HEK293 (cell line): ENCODE measurements around the gene GALNT2.

Experiments used
- GLIS1 ChIP-seq: fragments of 450-650 bp; formaldehyde crosslinking; IDR thresholded peaks from 2 replicates; pipeline ENCODE4 v1.5.1; 2016; ENCODE audit warnings: missing biosample characterization, missing genetic modification characterization
- KLF1 ChIP-seq: fragments of 450-650 bp; formaldehyde crosslinking; IDR thresholded peaks from 2 replicates; pipeline ENCODE4 v1.5.1; 2016; ENCODE audit warnings: missing biosample characterization, missing genetic modification characterization
- KLF17 ChIP-seq: fragments of 450-650 bp; formaldehyde crosslinking; IDR thresholded peaks from 2 replicates; pipeline ENCODE4 v1.5.1; 2016; ENCODE audit warnings: missing biosample characterization, missing genetic modification characterization
- KLF9 ChIP-seq: fragments of 450-650 bp; formaldehyde crosslinking; IDR thresholded peaks from 2 replicates; pipeline ENCODE4 v1.5.1; 2016; ENCODE audit warnings: missing biosample characterization, missing genetic modification characterization, low read depth
- MEIS1 ChIP-seq: sonication (generic); formaldehyde crosslinking; IDR thresholded peaks from 2 replicates; pipeline ENCODE4 v1.8.1; 2022; ENCODE audit warnings: missing genetic modification reagents, mild to moderate bottlenecking, borderline replicate concordance
- OSR2 ChIP-seq: fragments of 450-650 bp; formaldehyde crosslinking; IDR thresholded peaks from 2 replicates; pipeline ENCODE4 v1.5.1; 2016; ENCODE audit warnings: missing biosample characterization, missing genetic modification characterization
- OVOL3 ChIP-seq: fragments of 450-650 bp; formaldehyde crosslinking; IDR thresholded peaks from 2 replicates; pipeline ENCODE4 v1.5.1; 2016; ENCODE audit warnings: missing biosample characterization, missing genetic modification characterization
- SP7 ChIP-seq: fragments of 450-650 bp; formaldehyde crosslinking; IDR thresholded peaks from 2 replicates; pipeline ENCODE4 v1.5.1; 2016; ENCODE audit warnings: missing biosample characterization, missing genetic modification characterization
- TCF7L2 ChIP-seq: IDR thresholded peaks from 2 replicates; pipeline ENCODE4 v1.6.1; 2011; ENCODE audit warnings: low read depth, mild to moderate bottlenecking, inconsistent platforms, low read length, moderate library complexity, borderline replicate concordance
- ZFP3 ChIP-seq: fragments of 450-650 bp; formaldehyde crosslinking; IDR thresholded peaks from 2 replicates; pipeline ENCODE4 v1.5.1; 2016; ENCODE audit warnings: low read depth, missing biosample characterization, missing genetic modification characterization
- ZNF10 ChIP-seq: fragments of 450-650 bp; formaldehyde crosslinking; IDR thresholded peaks from 2 replicates; pipeline ENCODE4 v1.5.1; 2017; ENCODE audit warnings: missing biosample characterization, missing genetic modification characterization
- ZNF112 ChIP-seq: fragments of 450-650 bp; formaldehyde crosslinking; IDR thresholded peaks from 2 replicates; pipeline ENCODE4 v1.5.0; 2017; ENCODE audit warnings: missing biosample characterization, missing genetic modification characterization
- ZNF140 ChIP-seq: fragments of 450-650 bp; formaldehyde crosslinking; IDR thresholded peaks from 2 replicates; pipeline ENCODE4 v1.5.1; 2016; ENCODE audit warnings: missing biosample characterization, missing genetic modification characterization
- ZNF211 ChIP-seq: fragments of 450-650 bp; formaldehyde crosslinking; IDR thresholded peaks from 2 replicates; pipeline ENCODE4 v1.5.1; 2016; ENCODE audit warnings: low read depth, missing biosample characterization, missing genetic modification characterization
- ZNF324 ChIP-seq: fragments of 450-650 bp; formaldehyde crosslinking; IDR thresholded peaks from 2 replicates; pipeline ENCODE4 v1.5.1; 2016; ENCODE audit warnings: missing biosample characterization, missing genetic modification characterization
- ZNF350 ChIP-seq: fragments of 450-650 bp; formaldehyde crosslinking; IDR thresholded peaks from 2 replicates; pipeline ENCODE4 v1.5.0; 2017; ENCODE audit warnings: missing biosample characterization, mild to moderate bottlenecking, missing genetic modification characterization
- ZNF362 ChIP-seq: fragments of 450-650 bp; formaldehyde crosslinking; IDR thresholded peaks from 2 replicates; pipeline ENCODE4 v1.5.1; 2016; ENCODE audit warnings: missing biosample characterization, missing genetic modification characterization
- ZNF391 ChIP-seq: fragments of 450-650 bp; formaldehyde crosslinking; IDR thresholded peaks from 2 replicates; pipeline ENCODE4 v1.5.1; 2016; ENCODE audit warnings: low read depth, missing biosample characterization, missing genetic modification characterization, borderline replicate concordance
- ZNF433 ChIP-seq: fragments of 450-650 bp; formaldehyde crosslinking; IDR thresholded peaks from 2 replicates; pipeline ENCODE4 v1.5.1; 2016; ENCODE audit warnings: missing biosample characterization, missing genetic modification characterization, low read depth
- ZNF449 ChIP-seq: fragments of 450-650 bp; formaldehyde crosslinking; IDR thresholded peaks from 2 replicates; pipeline ENCODE4 v1.5.1; 2017; ENCODE audit warnings: missing biosample characterization, mild to moderate bottlenecking, missing genetic modification characterization, moderate library complexity
- ZNF510 ChIP-seq: fragments of 450-650 bp; formaldehyde crosslinking; IDR thresholded peaks from 2 replicates; pipeline ENCODE4 v1.5.1; 2018; ENCODE audit warnings: mild to moderate bottlenecking, missing genetic modification characterization, missing biosample characterization; ENCODE audit not compliant: insufficient replicate concordance
- ZNF529 ChIP-seq: fragments of 450-650 bp; formaldehyde crosslinking; IDR thresholded peaks from 2 replicates; pipeline ENCODE4 v1.5.1; 2017; ENCODE audit warnings: missing genetic modification characterization, missing biosample characterization; ENCODE audit not compliant: insufficient replicate concordance
- ZNF548 ChIP-seq: fragments of 450-650 bp; formaldehyde crosslinking; IDR thresholded peaks from 2 replicates; pipeline ENCODE4 v1.5.1; 2016; ENCODE audit warnings: missing biosample characterization, missing genetic modification characterization
- ZNF549 ChIP-seq: fragments of 450-650 bp; IDR thresholded peaks from 2 replicates; pipeline ENCODE4 v1.5.1; 2018; ENCODE audit warnings: missing biosample characterization, missing genetic modification characterization, mild to moderate bottlenecking, inconsistent platforms, moderate library complexity
- ZNF561 ChIP-seq: fragments of 450-650 bp; IDR thresholded peaks from 2 replicates; pipeline ENCODE4 v1.5.1; 2018; ENCODE audit warnings: missing biosample characterization, missing genetic modification characterization, borderline replicate concordance
- ZNF585B ChIP-seq: fragments of 450-650 bp; formaldehyde crosslinking; IDR thresholded peaks from 2 replicates; pipeline ENCODE4 v1.5.1; 2016; ENCODE audit warnings: missing biosample characterization, missing genetic modification characterization
- ZNF626 ChIP-seq: fragments of 450-650 bp; sonication (Bioruptor Pico); formaldehyde crosslinking; IDR thresholded peaks from 2 replicates; pipeline ENCODE4 v1.5.1; 2018; ENCODE audit warnings: missing biosample characterization, missing genetic modification characterization, inconsistent platforms
- ZNF658 ChIP-seq: fragments of 450-650 bp; formaldehyde crosslinking; IDR thresholded peaks from 2 replicates; pipeline ENCODE4; 2016; ENCODE audit warnings: missing biosample characterization, missing genetic modification characterization
- ZNF660 ChIP-seq: fragments of 450-650 bp; IDR thresholded peaks from 2 replicates; pipeline ENCODE4 v1.5.1; 2018; ENCODE audit warnings: missing biosample characterization, mild to moderate bottlenecking, missing genetic modification characterization
- ZNF692 ChIP-seq: fragments of 450-650 bp; formaldehyde crosslinking; IDR thresholded peaks from 2 replicates; pipeline ENCODE4 v1.5.1; 2016; ENCODE audit warnings: missing biosample characterization, missing genetic modification characterization
- ZNF707 ChIP-seq: fragments of 450-650 bp; formaldehyde crosslinking; IDR thresholded peaks from 2 replicates; pipeline ENCODE4 v1.5.1; 2016; ENCODE audit warnings: missing biosample characterization, missing genetic modification characterization
- ZNF76 ChIP-seq: fragments of 450-650 bp; formaldehyde crosslinking; IDR thresholded peaks from 2 replicates; pipeline ENCODE4; 2016; ENCODE audit warnings: low read depth, missing biosample characterization, missing genetic modification characterization, borderline replicate concordance
- ZNF768 ChIP-seq: fragments of 450-650 bp; formaldehyde crosslinking; IDR thresholded peaks from 2 replicates; pipeline ENCODE4 v1.5.1; 2018; ENCODE audit warnings: missing biosample characterization, mild to moderate bottlenecking, missing genetic modification characterization
- ZSCAN5A ChIP-seq: fragments of 450-650 bp; formaldehyde crosslinking; IDR thresholded peaks from 2 replicates; pipeline ENCODE4 v1.5.1; 2016; ENCODE audit warnings: missing biosample characterization, missing genetic modification characterization

GALNT2 gene

GRCh38 chr1:230186003-230186863 lies 119.2 kb downstream of the GALNT2 start (continued):
- peak; percentile 55; the same call in 1 of the 2 replicates for TF ChIP-seq SP7 (tag by site-specific recombination)
- TF ChIP-seq ZNF324 (tag by site-specific recombination): no peak
- TF ChIP-seq ZNF548: no peak
- 0 out of 2 replicates have a peak, but pooled peaks have one; percentile 1 for TF ChIP-seq GLIS1 (tag by site-specific recombination)
- TF ChIP-seq TCF7L2: no peak
- TF ChIP-seq ZNF529 (tag by site-specific recombination): no peak
- TF ChIP-seq ZNF391: 0 out of 2 replicates have a peak, but pooled peaks have one; percentile 51
- no peak for TF ChIP-seq ZNF768 (tag by site-specific recombination)
- no peak; the same call in 1 of the 2 replicates for TF ChIP-seq ZNF449
- no peak for TF ChIP-seq ZNF76
- no peak for TF ChIP-seq KLF1 (tag by site-specific recombination)
- TF ChIP-seq ZNF140 (tag by site-specific recombination): no peak
- no peak for TF ChIP-seq ZNF707 (tag by site-specific recombination)
- TF ChIP-seq ZNF585B: no peak
- no peak for TF ChIP-seq ZNF626
- TF ChIP-seq MEIS1 (CRISPR knock-in tag): no peak
- no peak for TF ChIP-seq OVOL3
- TF ChIP-seq OSR2 (tag by site-specific recombination): peak; percentile 84
- TF ChIP-seq ZNF510: no peak
- TF ChIP-seq ZNF350 (tag by site-specific recombination): no peak
- no peak for TF ChIP-seq ZNF112 (tag by site-specific recombination)
- TF ChIP-seq ZNF658 (tag by site-specific recombination): no peak
- TF ChIP-seq ZNF692 (tag by site-specific recombination): peak; percentile 73
- TF ChIP-seq KLF9: no peak
- no peak for TF ChIP-seq ZSCAN5A (tag by site-specific recombination)
- peak; percentile 34; the same call in 1 of the 2 replicates for TF ChIP-seq ZNF660 (tag by site-specific recombination)
- TF ChIP-seq ZNF362 (tag by site-specific recombination): no peak
- TF ChIP-seq ZNF433: no peak
- no peak for TF ChIP-seq ZNF549 (tag by site-specific recombination)
- no peak for TF ChIP-seq ZFP3
- no peak for TF ChIP-seq ZNF211 (tag by site-specific recombination)
- peak; percentile 44; the same call in 1 of the 2 replicates for TF ChIP-seq ZNF561 (tag by site-specific recombination)
- no peak for TF ChIP-seq ZNF10 (tag by site-specific recombination)
- peak; percentile 76; the same call in 1 of the 2 replicates for TF ChIP-seq KLF17 (tag by site-specific recombination)
